HL-60 (cell line): ENCODE results near the gene TIGD3.

Experiments
- GABPA ChIP-seq: IDR thresholded peaks from 2 replicates; pipeline ENCODE4 v1.6.1; 2012; ENCODE audit warnings: low read depth
- POLR2AphosphoS5 ChIP-seq: IDR thresholded peaks from 2 replicates; pipeline ENCODE4 v1.6.1; 2012; ENCODE audit warnings: low read depth
- SPI1 ChIP-seq: IDR thresholded peaks from 2 replicates; pipeline ENCODE4 v1.6.1; 2012; ENCODE audit warnings: low read depth, mild to moderate bottlenecking, borderline replicate concordance
- TF ChIP-seq, protein P1 (sequence below): IDR thresholded peaks from one replicate; pipeline ENCODE4 v1.5.1; 2011; ENCODE audit warnings: low read length, control low read depth, inconsistent platforms; ENCODE audit not compliant: insufficient read depth

DNA sequence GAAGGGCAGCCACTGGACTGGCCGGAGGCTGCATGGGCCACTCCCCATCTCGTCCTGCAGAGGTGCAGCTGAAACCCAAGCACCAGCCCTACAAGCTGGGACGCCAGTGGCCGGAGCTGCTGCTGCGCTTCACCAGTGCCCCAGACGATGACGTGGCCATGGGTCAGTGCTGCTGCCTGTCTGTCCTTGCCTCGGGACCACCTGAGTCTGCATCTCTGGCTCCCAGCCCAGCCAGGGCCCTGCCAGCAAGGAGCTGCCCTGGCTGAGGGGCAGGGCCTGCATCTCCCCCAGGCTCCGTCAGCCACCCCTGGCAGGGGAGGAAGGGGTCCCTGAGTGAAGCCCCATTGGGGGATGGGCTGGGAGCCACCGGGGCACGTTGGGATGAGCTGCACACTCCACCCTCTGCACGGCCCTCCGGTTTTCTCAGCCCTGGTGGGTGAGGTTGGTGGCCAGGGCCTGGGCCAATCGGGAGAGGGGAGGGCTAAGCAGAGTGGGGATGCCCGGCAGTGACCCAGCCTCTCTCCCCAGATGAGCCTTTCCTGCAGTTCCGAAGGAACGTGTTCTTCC lies 39.0 kb downstream of the TIGD3 start:
- TF ChIP-seq, protein P1, sequence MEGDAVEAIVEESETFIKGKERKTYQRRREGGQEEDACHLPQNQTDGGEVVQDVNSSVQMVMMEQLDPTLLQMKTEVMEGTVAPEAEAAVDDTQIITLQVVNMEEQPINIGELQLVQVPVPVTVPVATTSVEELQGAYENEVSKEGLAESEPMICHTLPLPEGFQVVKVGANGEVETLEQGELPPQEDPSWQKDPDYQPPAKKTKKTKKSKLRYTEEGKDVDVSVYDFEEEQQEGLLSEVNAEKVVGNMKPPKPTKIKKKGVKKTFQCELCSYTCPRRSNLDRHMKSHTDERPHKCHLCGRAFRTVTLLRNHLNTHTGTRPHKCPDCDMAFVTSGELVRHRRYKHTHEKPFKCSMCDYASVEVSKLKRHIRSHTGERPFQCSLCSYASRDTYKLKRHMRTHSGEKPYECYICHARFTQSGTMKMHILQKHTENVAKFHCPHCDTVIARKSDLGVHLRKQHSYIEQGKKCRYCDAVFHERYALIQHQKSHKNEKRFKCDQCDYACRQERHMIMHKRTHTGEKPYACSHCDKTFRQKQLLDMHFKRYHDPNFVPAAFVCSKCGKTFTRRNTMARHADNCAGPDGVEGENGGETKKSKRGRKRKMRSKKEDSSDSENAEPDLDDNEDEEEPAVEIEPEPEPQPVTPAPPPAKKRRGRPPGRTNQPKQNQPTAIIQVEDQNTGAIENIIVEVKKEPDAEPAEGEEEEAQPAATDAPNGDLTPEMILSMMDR, result no peak
- TF ChIP-seq GABPA (no peak), SPI1 (no peak), POLR2AphosphoS5 (no peak)
